Neural progenitor cell (in vitro differentiated cells): Measurements from ENCODE around the gene HOXD11.
A peak's percentile ranks its signal among the peaks of the same experiment; 100 is the strongest.

ENCODE experiments used
- CTCF ChIP-seq: fragments of 200-600 bp; sonication (generic); IDR thresholded peaks from 2 replicates; pipeline ENCODE4 v1.5.1; 2017; ENCODE audit warnings: antibody characterized with exemption, mild to moderate bottlenecking
- EZH2 ChIP-seq: fragments of 200-600 bp; sonication (generic); IDR thresholded peaks from 2 replicates; pipeline ENCODE4 v1.6.1; 2017; ENCODE audit warnings: antibody characterized with exemption, mild to moderate bottlenecking, moderate library complexity
- EZH2phosphoT487 ChIP-seq: fragments of 200-600 bp; sonication (generic); IDR thresholded peaks from 2 replicates; pipeline ENCODE4 v1.6.1; 2017; ENCODE audit warnings: antibody characterized with exemption

- TF ChIP-seq EZH2phosphoT487 = peak; percentile 21
- TF ChIP-seq CTCF = no peak
- TF ChIP-seq EZH2 = no peak
Observed at GRCh38 chr2:176124947-176125771, 18.1 kb downstream of the HOXD11 start.
